A549 (cell line): ENCODE data around the gene MYOM1. TPM values are rescaled to one million over a fixed set of nuclear protein-coding genes. Genes with fewer than 3 reads are reported as not detected.

ENCODE experiments used
- ATAC-seq, 2 experiments: fragments of 200-7000 bp in 1 of 2; fragments of >200 bp in 1 of 2; cut with Nextera tagmentation in 1 of 2; cut with Tn5 transposase in 1 of 2; 3 replicates each; pipeline versions ENCODE4 v1.8.0 to v1.9.1; 2018 to 2020; ENCODE audit warnings: mild to moderate bottlenecking in 1 of 2, moderate library complexity in 1 of 2
- CTCF ChIA-PET: fragments of 300-600 bp; sonication (Branson Sonifier 250); formaldehyde crosslinking; extraction: SDS; loops from one replicate; lab custom pipeline; 2021; ENCODE audit warnings: antibody characterized with exemption, inconsistent platforms; lab: Yijun Ruan, JAX
- POLR2A ChIA-PET: fragments of 350-600 bp; formaldehyde crosslinking; extraction: SDS; loops from one replicate; lab custom pipeline; 2021; ENCODE audit warnings: antibody characterized with exemption, inconsistent platforms; lab: Yijun Ruan, JAX
- DNase-seq, 2 experiments: peaks; one replicate each; pipeline versions ENCODE4 v3.0.0 to v3.0.0-alpha.2; 2011 to 2016; ENCODE audit warnings: low read depth in 1 of 2, low spot score in 1 of 2
- FAIRE-seq: peaks from 2 replicates; lab custom pipeline; 2011; peaks lifted over from hg19 to GRCh38; lab: Jason Lieb, UNC
- H3K27ac ChIP-seq, 2 experiments: fragments of >200 bp; sonication (Bioruptor Twin); formaldehyde crosslinking; 3 replicates each; pipeline ENCODE4 v1.5.1; 2016 to 2017
- H3K4me1 ChIP-seq: fragments of >200 bp; sonication (Bioruptor Twin); formaldehyde crosslinking; 3 replicates; pipeline ENCODE4 v1.6.1; 2016
- H3K4me2 ChIP-seq: fragments of >200 bp; sonication (Bioruptor Twin); formaldehyde crosslinking; 3 replicates; pipeline ENCODE4 v1.6.1; 2016
- H3K4me3 ChIP-seq: fragments of >200 bp; sonication (Bioruptor Twin); formaldehyde crosslinking; 3 replicates; pipeline ENCODE4 v1.5.1; 2016
- H3K9me3 ChIP-seq: fragments of >200 bp; sonication (Bioruptor Twin); formaldehyde crosslinking; 3 replicates; pipeline ENCODE4 v1.6.1; 2016
- BHLHE40 ChIP-seq: IDR thresholded peaks from 2 replicates; pipeline ENCODE4 v1.6.1; 2012; ENCODE audit warnings: low read depth, low read length, inconsistent platforms
- CHD4 ChIP-seq: fragments of 200-600 bp; sonication (generic); IDR thresholded peaks from 2 replicates; pipeline ENCODE4 v1.6.1; 2016; ENCODE audit warnings: antibody characterized with exemption, mild to moderate bottlenecking, borderline replicate concordance
- EHF ChIP-seq: fragments of 250-450 bp; sonication (Bioruptor Pico); IDR thresholded peaks from 2 replicates; pipeline ENCODE4 v1.5.0; 2020; ENCODE audit warnings: mild to moderate bottlenecking
- ESRRA ChIP-seq: fragments of 150-350 bp; IDR thresholded peaks from 2 replicates; pipeline ENCODE4 v1.6.1; 2014; ENCODE audit warnings: mild to moderate bottlenecking, low read length, borderline replicate concordance
- FOSL2 ChIP-seq, 2 experiments: fragments of 450-650 bp in 1 of 2; fragments of >200 bp in 1 of 2; sonication (Bioruptor Twin) in 1 of 2; formaldehyde crosslinking; IDR thresholded peaks; 2 replicates each; pipeline versions ENCODE4 v1.5.0 to v1.6.1; 2016 to 2020; ENCODE audit warnings: mild to moderate bottlenecking in 1 of 2, moderate library complexity in 1 of 2
- FOXS1 ChIP-seq: fragments of 250-450 bp; sonication (Bioruptor Pico); IDR thresholded peaks from 2 replicates; pipeline ENCODE4 v1.5.0; 2020; ENCODE audit warnings: mild to moderate bottlenecking, moderate library complexity
- GATA3 ChIP-seq: IDR thresholded peaks from 2 replicates; pipeline ENCODE4 v1.6.1; 2012; ENCODE audit warnings: borderline replicate concordance
- HDAC2 ChIP-seq: fragments of 200-600 bp; sonication (generic); IDR thresholded peaks from 2 replicates; pipeline ENCODE4 v1.6.1; 2016
- HEYL ChIP-seq: fragments of 250-450 bp; sonication (Bioruptor Pico); IDR thresholded peaks from 2 replicates; pipeline ENCODE4 v1.8.0; 2021; ENCODE audit warnings: mild to moderate bottlenecking, moderate library complexity
- HOXB13 ChIP-seq: fragments of 250-450 bp; sonication (Bioruptor Pico); IDR thresholded peaks from 2 replicates; pipeline ENCODE4 v1.5.0; 2020; ENCODE audit warnings: low read depth, mild to moderate bottlenecking, moderate library complexity
- HOXB5 ChIP-seq: fragments of 250-450 bp; sonication (Bioruptor Pico); IDR thresholded peaks from 2 replicates; pipeline ENCODE4 v1.5.0; 2020; ENCODE audit warnings: mild to moderate bottlenecking, moderate library complexity
- JUNB ChIP-seq: fragments of >200 bp; sonication (Bioruptor Twin); formaldehyde crosslinking; IDR thresholded peaks from 2 replicates; pipeline ENCODE4 v1.6.1; 2016
- KDM1A ChIP-seq: fragments of 200-600 bp; sonication (generic); IDR thresholded peaks from 2 replicates; pipeline ENCODE4 v1.6.1; 2016; ENCODE audit warnings: low read depth, mild to moderate bottlenecking
- KDM5A ChIP-seq: fragments of 200-600 bp; sonication (generic); IDR thresholded peaks from 2 replicates; pipeline ENCODE4 v1.6.1; 2016; ENCODE audit warnings: antibody characterized with exemption, mild to moderate bottlenecking
- MAFK ChIP-seq: fragments of 450-650 bp; IDR thresholded peaks from 2 replicates; pipeline ENCODE4 v1.6.1; 2014; ENCODE audit not compliant: partially characterized antibody
- MAX ChIP-seq: IDR thresholded peaks from 2 replicates; pipeline ENCODE4 v1.6.1; 2012
- MYC ChIP-seq: IDR thresholded peaks from 2 replicates; pipeline ENCODE4 v1.6.1; 2012; ENCODE audit warnings: mild to moderate bottlenecking, inconsistent platforms, low read length, improper control_type of control experiment, borderline replicate concordance
- NR3C1 ChIP-seq: fragments of >200 bp; sonication (Bioruptor Twin); formaldehyde crosslinking; IDR thresholded peaks from 3 replicates; pipeline ENCODE4 v1.6.1; 2017
- POLR2A ChIP-seq: IDR thresholded peaks from 2 replicates; pipeline ENCODE4 v1.6.1; 2012; ENCODE audit warnings: mild to moderate bottlenecking, low read length
- POLR2AphosphoS2 ChIP-seq: conservative IDR thresholded peaks from 2 replicates; pipeline ENCODE4 v1.6.1; 2012; ENCODE audit warnings: low read length, improper control_type of control experiment, inconsistent platforms
- RARB ChIP-seq: fragments of 250-450 bp; sonication (Bioruptor Pico); IDR thresholded peaks from 2 replicates; pipeline ENCODE4 v1.8.0; 2021; ENCODE audit warnings: mild to moderate bottlenecking, moderate library complexity
- RFX5 ChIP-seq: fragments of 450-650 bp; IDR thresholded peaks from 2 replicates; pipeline ENCODE4 v1.7.1; 2014; ENCODE audit warnings: antibody characterized with exemption, mild to moderate bottlenecking, moderate library complexity
- SMC3 ChIP-seq: fragments of >200 bp; sonication (Bioruptor Twin); formaldehyde crosslinking; IDR thresholded peaks from 3 replicates; pipeline ENCODE4 v1.6.1; 2018; ENCODE audit warnings: inconsistent platforms
- TFCP2L1 ChIP-seq: fragments of 250-450 bp; sonication (Bioruptor Pico); IDR thresholded peaks from 2 replicates; pipeline ENCODE4 v1.5.0; 2021; ENCODE audit warnings: mild to moderate bottlenecking
- ZNF302 ChIP-seq: fragments of 250-450 bp; sonication (Bioruptor Pico); IDR thresholded peaks from 2 replicates; pipeline ENCODE4 v1.9.0; 2021; ENCODE audit warnings: inconsistent platforms, mild to moderate bottlenecking, moderate library complexity
- WGBS: methylation state at CpG from one replicate; pipeline ENCODE4 v1.1.6; 2017; ENCODE audit errors: missing lambda C conversion rate; 5-methylcytosine and 5-hydroxymethylcytosine counted together
- polyA plus RNA-seq, 4 experiments: library from polyadenylated mRNA; depleted of rRNA in 3 of 4; stranded (reverse); fragments of >200 nt; fragmentation: RNase III in 1 of 4; extraction: RNeasy Plus Mini Kit Qiagen cat#74134 plus additional on column Dnase treatment in 1 of 4; gene quantifications; 2 replicates in 3 of 4; 3 replicates in 1 of 4; pipeline ENCODE4 v1.2.3, GENCODE V29; 2011 to 2017
- TF ChIP-seq, protein P1 (sequence below): fragments of 150-350 bp; IDR thresholded peaks from 2 replicates; pipeline ENCODE4 v1.6.1; 2014; ENCODE audit warnings: low read depth, mild to moderate bottlenecking, low read length
- TF ChIP-seq, protein P2 (sequence below): IDR thresholded peaks from 2 replicates; pipeline ENCODE4 v1.6.1; 2012; ENCODE audit warnings: low read depth, borderline replicate concordance
- TF ChIP-seq, protein P3 (sequence below): fragments of >200 bp; sonication (Bioruptor Twin); formaldehyde crosslinking; IDR thresholded peaks from 2 replicates; pipeline ENCODE4 v1.6.1; 2016
- TF ChIP-seq, protein P4 (sequence below): fragments of 450-650 bp; IDR thresholded peaks from 2 replicates; pipeline ENCODE4 v1.6.1; 2014; ENCODE audit warnings: antibody characterized with exemption

Gene MYOM1
- polyA plus RNA-seq, 2 of the 4 experiments (the other 2 are of a cell fraction), result 0.18 to 0.30 TPM

- POLR2A ChIA-PET, result no interaction called here
- H3K27ac ChIP-seq, result no peak overlapping the region
- H3K4me1 ChIP-seq, result no peaks in the 10 kb centered on the region
- no peaks in the 10 kb centered on the region for H3K9me3 ChIP-seq
- CTCF ChIA-PET, result interaction anchor here (1.3 kb wide), 1 partner anchor 12 kb away, joined by 3 read pairs; no protein-coding TSS in a partner anchor
- no peak overlapping the region for H3K4me3 ChIP-seq
- H3K4me2 ChIP-seq, result no peak overlapping the region
- no peak for DNase-seq
- TF ChIP-seq, protein P1, sequence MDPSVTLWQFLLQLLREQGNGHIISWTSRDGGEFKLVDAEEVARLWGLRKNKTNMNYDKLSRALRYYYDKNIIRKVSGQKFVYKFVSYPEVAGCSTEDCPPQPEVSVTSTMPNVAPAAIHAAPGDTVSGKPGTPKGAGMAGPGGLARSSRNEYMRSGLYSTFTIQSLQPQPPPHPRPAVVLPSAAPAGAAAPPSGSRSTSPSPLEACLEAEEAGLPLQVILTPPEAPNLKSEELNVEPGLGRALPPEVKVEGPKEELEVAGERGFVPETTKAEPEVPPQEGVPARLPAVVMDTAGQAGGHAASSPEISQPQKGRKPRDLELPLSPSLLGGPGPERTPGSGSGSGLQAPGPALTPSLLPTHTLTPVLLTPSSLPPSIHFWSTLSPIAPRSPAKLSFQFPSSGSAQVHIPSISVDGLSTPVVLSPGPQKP, result no peak
- TF ChIP-seq HEYL (CRISPR knock-in tag) (no peak), FOXS1 (CRISPR knock-in tag) (no peak), POLR2AphosphoS2 (no peak), GATA3 (no peak), TFCP2L1 (CRISPR knock-in tag) (no peak), KDM5A (no peak), MYC (no peak), HOXB13 (no peak), POLR2A (no peak), KDM1A (no peak), EHF (CRISPR knock-in tag) (no peak), NR3C1 (no peak), MAFK (no peak), ESRRA (no peak)
- TF ChIP-seq, protein P2, sequence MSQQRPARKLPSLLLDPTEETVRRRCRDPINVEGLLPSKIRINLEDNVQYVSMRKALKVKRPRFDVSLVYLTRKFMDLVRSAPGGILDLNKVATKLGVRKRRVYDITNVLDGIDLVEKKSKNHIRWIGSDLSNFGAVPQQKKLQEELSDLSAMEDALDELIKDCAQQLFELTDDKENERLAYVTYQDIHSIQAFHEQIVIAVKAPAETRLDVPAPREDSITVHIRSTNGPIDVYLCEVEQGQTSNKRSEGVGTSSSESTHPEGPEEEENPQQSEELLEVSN, result no peak
- TF ChIP-seq, protein P3, sequence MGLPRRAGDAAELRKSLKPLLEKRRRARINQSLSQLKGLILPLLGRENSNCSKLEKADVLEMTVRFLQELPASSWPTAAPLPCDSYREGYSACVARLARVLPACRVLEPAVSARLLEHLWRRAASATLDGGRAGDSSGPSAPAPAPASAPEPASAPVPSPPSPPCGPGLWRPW, result no peak
- 79% methylated on average over 2 of the region's 2 CpGs for WGBS
- ATAC-seq, result no peak
- FAIRE-seq, result no peak
Measured at GRCh38 chr18:3192752-3193151, 27.0 kb downstream of the MYOM1 start.

- DNase-seq, result no peak
- ATAC-seq, result no peak
- ChIA-PET CTCF (no interaction called here), POLR2A (no interaction called here)
- no peak for FAIRE-seq
- H3K9me3 ChIP-seq, result no peaks in the 10 kb centered on the region
- H3K4me2 ChIP-seq, result no peak overlapping the region
- H3K4me1 ChIP-seq, result no peaks in the 10 kb centered on the region
- TF ChIP-seq SMC3 (no peak), BHLHE40 (no peak), CHD4 (no peak), RFX5 (no peak), ZNF302 (CRISPR knock-in tag) (no peak), NR3C1 (no peak), FOSL2 (IDR thresholded peaks at IDR 0.05) (no peak), FOSL2 (CRISPR knock-in tag; IDR thresholded peaks at IDR 0.05) (no peak), RARB (no peak), HOXB5 (CRISPR knock-in tag) (no peak), HDAC2 (no peak), JUNB (no peak), MAX (no peak)
- TF ChIP-seq, protein P4, sequence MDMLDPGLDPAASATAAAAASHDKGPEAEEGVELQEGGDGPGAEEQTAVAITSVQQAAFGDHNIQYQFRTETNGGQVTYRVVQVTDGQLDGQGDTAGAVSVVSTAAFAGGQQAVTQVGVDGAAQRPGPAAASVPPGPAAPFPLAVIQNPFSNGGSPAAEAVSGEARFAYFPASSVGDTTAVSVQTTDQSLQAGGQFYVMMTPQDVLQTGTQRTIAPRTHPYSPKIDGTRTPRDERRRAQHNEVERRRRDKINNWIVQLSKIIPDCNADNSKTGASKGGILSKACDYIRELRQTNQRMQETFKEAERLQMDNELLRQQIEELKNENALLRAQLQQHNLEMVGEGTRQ, result no peak
- no peak overlapping the region for H3K27ac ChIP-seq
- no peak overlapping the region for H3K4me3 ChIP-seq
Measured at GRCh38 chr18:3192286-3192685, 27.5 kb downstream of the MYOM1 start.
